GM12891 (cell line): Measurements from ENCODE around the gene POU2F3.

Experiments used
- PAX5 ChIP-seq: IDR thresholded peaks from 2 replicates; pipeline ENCODE4 v1.6.1; 2011; ENCODE audit warnings: low read length, moderate library complexity, mild to moderate bottlenecking; ENCODE audit not compliant: insufficient read depth, severe bottlenecking
- POLR2A ChIP-seq: IDR thresholded peaks from 2 replicates; pipeline ENCODE4 v1.6.1; 2011; ENCODE audit warnings: low read depth, low read length, control low read depth
- POLR2AphosphoS5 ChIP-seq: IDR thresholded peaks from 2 replicates; pipeline ENCODE4 v1.6.1; 2011; ENCODE audit warnings: low read depth, low read length, control low read depth
- TAF1 ChIP-seq: IDR thresholded peaks from 2 replicates; pipeline ENCODE4 v1.6.1; 2011; ENCODE audit warnings: low read depth, low read length, control low read depth

DNA sequence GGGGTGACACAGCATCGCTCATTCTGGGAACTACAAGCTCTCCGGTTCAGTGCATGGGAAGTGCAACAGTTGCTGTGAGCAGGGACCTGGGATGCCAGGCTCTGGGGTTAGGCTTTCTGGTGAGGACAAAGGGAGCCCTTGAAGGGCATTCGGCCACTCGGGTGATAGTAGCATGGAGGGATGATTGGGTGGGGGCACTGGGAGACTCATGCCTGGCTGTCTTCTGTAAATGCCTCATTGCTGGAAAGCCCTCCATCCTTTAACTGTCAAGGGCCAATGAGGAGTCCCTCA, 19.2 kb upstream of the POU2F3 start:
- TF ChIP-seq POLR2A (no peak), PAX5 (no peak), POLR2AphosphoS5 (no peak), TAF1 (no peak)
